LNCaP clone FGC (cell line): Measurements from ENCODE around the gene PHF2.
"Not testable (repeated sequence)": the region's sequence is repeated elsewhere in the genome, so short reads cannot be mapped to it uniquely, and the experiment has no call there.

Experiments
- DNase-seq: peaks from one replicate; pipeline ENCODE4 v3.0.0-alpha.2; 2011; ENCODE audit warnings: low read depth
- H3K4me3 ChIP-seq: 2 replicates; pipeline ENCODE4 v1.5.1; 2011; ENCODE audit warnings: mild to moderate bottlenecking, low read depth, low read length, control low read depth
- CTCF ChIP-seq: IDR thresholded peaks from 2 replicates; pipeline ENCODE4 v1.5.1; 2012; ENCODE audit warnings: mild to moderate bottlenecking; ENCODE audit not compliant: control insufficient read depth, insufficient read depth; ENCODE audit errors: extremely low read depth

PHF2 gene

GRCh38 chr9:93664549-93665120 is 88.3 kb downstream of the PHF2 start:
- no peak for TF ChIP-seq CTCF
- no peak overlapping the region for H3K4me3 ChIP-seq
- no peak for DNase-seq

- no peak for DNase-seq
- no peak for TF ChIP-seq CTCF
Observed at GRCh38 chr9:93665128-93665636, 88.8 kb downstream of the PHF2 start.

GRCh38 chr9:93665637-93666438 is 89.5 kb downstream of the PHF2 start:
- no peak for DNase-seq
- no peak for TF ChIP-seq CTCF
- no peak overlapping the region for H3K4me3 ChIP-seq

More at GRCh38 chr9:93665128-93665636, 88.8 kb downstream of the PHF2 start:
- no peak overlapping the region for H3K4me3 ChIP-seq

GRCh38 chr9:93666439-93666784 is 90.0 kb downstream of the PHF2 start:
- not testable (repeated sequence) for H3K4me3 ChIP-seq, DNase-seq

GRCh38 chr9:93667006-93667405 is 90.6 kb downstream of the PHF2 start:
- H3K4me3 ChIP-seq: no peak overlapping the region
- no peak for DNase-seq
- TF ChIP-seq CTCF: no peak

- no peak overlapping the region for H3K4me3 ChIP-seq
- no peak for TF ChIP-seq CTCF
- DNase-seq: no peak
Observed at GRCh38 chr9:93667627-93668026, 91.2 kb downstream of the PHF2 start.

- DNase-seq: no peak
- TF ChIP-seq CTCF: no peak
Observed at GRCh38 chr9:93668261-93668871, 92.0 kb downstream of the PHF2 start.

More at GRCh38 chr9:93668261-93668871, 92.0 kb downstream of the PHF2 start:
- H3K4me3 ChIP-seq: no peak overlapping the region
